Putamen (tissue), 1 donor: ENCODE measurements around the gene MAPK6.
A peak's percentile ranks its signal among the peaks of the same experiment; 100 is the strongest.
"Not testable (repeated sequence)": the region's sequence is repeated elsewhere in the genome, so short reads cannot be mapped to it uniquely, and the experiment has no call there.

ENCODE experiments used
- DNase-seq: peaks from one replicate; pipeline ENCODE4 v3.0.0-alpha.2; 2016; ENCODE audit warnings: low spot score

The MAPK6 gene

DNA sequence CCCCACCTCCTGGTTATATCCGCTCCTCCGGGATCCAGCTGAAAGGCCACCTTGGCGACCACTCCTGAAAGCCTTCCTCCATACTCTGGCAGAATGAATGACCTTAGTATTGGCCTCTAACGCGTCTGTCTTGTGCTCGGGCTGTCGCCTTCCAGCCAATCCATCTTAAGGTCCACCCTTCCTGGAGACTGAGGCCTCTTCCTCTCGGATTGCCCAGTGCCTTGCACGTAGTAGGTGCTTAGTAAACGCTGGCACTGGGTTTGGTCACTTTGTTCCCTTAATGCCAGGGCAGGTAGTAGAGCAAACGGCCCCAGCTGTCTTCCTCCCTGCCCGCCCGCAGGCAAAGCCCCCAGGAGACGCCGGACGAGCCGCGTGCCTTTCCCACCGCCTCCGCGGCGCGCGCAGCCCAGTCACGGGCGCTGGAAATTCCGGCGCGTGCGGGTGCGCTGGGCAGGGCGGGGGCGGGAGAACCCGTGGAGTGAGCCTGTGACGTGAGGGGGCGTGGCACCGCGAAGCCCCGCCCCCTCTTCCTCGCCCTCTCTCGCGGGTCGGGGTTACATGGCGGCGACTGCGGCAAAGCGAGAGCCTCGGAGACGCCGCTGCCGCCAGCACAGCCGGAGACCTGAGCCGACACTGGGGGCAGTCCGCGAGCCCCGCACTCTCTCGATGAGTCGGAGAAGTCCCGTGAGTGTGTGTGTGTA, at the start of gene MAPK6:
Gene MAPK6, plus strand, starts transcription at position 527 of the 701 bp plus-strand sequence. CDS start 27,242 bp downstream, outside the sequence.
- DNase-seq = peak; percentile 93

- DNase-seq = no peak
Observed at GRCh38 chr15:51969728-51970127, 49.3 kb upstream of the MAPK6 start.

GRCh38 chr15:51970132-51970817, 48.7 kb upstream of the MAPK6 start:
- DNase-seq = no peak

DNA sequence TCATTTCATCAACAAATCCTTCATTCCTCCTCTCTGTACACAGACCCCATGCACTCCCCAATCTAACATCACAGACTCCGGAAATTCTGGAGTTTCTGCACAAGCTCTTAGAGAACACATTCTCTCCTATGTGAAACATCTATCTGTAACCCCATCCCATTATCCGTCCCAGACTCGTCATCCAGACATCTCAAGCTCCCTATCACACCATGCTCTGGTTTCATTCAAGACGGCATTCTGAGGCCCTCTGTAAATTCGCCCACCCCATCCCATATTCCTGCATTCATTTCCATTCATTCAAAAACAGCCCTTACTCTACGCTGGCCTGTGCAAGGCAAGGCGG, 48.0 kb upstream of the MAPK6 start:
- DNase-seq = no peak

- DNase-seq = peak; percentile 94
Observed at GRCh38 chr15:51971375-51972133, 47.5 kb upstream of the MAPK6 start, which contains the start of gene LEO1. Gene LEO1, minus strand, starts transcription at chr15:51971778. Its CDS starts 33 bp downstream, at chr15:51971745.

DNA sequence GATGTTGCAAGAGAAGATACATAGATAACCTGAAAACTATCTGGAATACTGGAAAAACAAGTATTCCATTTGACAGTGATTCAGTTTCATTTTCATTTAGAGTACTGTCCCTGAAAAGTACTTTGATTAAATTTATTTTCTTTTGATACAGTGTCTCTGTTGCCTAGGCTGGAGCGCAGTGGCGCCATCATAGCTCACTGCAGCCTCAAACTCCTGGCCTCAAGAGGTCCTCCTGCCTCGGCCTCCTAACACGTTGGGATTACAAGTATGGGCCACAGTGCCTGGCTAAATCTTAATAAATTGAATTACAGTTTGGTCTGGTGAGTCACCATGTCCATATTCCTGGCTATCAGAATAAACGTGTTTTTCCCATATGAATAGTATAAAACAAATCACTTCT, 45.8 kb upstream of the MAPK6 start:
- DNase-seq = no peak

DNA sequence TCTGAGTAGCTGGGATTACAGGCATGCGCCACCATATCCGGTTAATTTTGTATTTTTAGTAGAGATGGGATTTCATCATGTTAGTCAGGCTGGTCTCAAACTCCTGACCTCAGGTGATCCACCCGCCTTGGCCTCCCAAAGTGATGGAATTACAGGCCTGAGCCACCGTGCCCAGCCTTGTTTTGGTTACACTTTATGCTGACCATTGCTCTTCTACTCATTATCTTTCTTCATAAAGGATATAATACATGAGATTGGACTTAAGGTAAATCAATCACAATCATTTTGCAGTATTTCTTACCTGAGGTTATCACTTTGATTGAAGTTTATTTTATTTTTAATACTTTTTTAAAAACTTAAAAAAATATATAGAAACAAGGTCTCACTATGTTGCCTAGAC, 45.2 kb upstream of the MAPK6 start:
- DNase-seq = no peak

GRCh38 chr15:51982013-51982769, 36.8 kb upstream of the MAPK6 start:
- peak; percentile 67 for DNase-seq

GRCh38 chr15:51982770-51983103, 36.3 kb upstream of the MAPK6 start:
- no peak for DNase-seq

- DNase-seq = no peak
Observed at GRCh38 chr15:51991141-51991540, 27.9 kb upstream of the MAPK6 start.

DNA sequence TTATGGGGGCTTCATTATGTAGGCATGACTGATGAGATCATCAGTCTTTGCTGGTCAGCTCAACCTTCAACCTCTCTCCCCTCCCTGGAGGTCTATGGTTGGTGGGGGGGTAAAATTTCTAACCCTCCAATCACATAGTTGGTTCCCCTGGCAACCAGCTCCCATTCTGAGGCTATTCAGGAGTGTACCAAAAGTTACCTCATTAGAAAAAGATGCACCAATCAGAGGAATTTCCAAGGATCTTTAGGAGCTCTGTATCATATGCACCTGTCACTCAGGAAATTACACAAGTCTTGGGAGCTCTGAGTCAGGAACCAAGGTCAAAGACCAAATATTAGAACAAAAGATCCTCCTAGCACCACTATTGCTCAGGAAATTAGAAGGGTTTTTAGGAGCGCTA, 26.1 kb upstream of the MAPK6 start:
- DNase-seq = no peak

GRCh38 chr15:52002351-52002750, 16.7 kb upstream of the MAPK6 start:
- DNase-seq = no peak

DNA sequence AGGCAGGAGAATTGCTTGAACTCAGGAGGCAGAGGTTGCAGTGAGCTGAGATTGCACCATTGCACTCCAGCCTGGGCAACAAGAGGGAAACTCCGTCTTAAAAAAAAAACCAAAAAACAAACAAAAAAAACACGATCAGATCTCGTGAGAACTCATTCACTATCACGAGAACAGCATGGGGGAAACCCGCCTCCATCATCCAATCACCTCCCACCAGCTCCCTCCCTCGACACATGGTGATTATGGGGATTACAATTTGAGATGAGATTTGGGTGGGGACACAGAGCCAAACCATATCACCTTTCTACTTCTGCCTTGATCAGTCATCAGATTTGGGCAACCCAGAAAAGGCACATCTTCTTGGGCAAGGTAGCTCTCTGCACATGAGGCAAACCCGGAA, 15.9 kb upstream of the MAPK6 start:
- not testable (repeated sequence) for DNase-seq

DNA sequence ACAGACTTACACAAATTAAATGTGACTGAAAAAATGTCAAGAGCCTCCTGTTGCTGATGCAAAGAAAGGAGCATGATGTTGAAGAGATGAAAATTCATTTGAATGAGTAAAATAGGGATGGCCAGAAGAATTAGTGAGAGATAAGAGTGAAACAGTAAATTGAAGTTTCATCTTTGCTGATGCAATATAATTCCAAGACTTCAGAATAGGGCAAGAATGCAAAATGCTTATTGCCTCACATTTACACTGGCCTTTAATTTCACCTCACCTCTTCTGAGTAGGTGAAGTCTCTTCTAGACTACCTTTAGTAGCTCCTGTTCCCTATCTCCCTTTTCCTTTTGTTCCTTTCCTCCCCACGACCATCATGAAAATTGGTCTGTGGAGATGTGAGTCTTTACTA, 15.3 kb upstream of the MAPK6 start:
- no peak for DNase-seq

- DNase-seq = no peak
Observed at GRCh38 chr15:52004806-52005205, 14.2 kb upstream of the MAPK6 start.

- no peak for DNase-seq
Observed at GRCh38 chr15:52005748-52006701, 13.0 kb upstream of the MAPK6 start.

DNA sequence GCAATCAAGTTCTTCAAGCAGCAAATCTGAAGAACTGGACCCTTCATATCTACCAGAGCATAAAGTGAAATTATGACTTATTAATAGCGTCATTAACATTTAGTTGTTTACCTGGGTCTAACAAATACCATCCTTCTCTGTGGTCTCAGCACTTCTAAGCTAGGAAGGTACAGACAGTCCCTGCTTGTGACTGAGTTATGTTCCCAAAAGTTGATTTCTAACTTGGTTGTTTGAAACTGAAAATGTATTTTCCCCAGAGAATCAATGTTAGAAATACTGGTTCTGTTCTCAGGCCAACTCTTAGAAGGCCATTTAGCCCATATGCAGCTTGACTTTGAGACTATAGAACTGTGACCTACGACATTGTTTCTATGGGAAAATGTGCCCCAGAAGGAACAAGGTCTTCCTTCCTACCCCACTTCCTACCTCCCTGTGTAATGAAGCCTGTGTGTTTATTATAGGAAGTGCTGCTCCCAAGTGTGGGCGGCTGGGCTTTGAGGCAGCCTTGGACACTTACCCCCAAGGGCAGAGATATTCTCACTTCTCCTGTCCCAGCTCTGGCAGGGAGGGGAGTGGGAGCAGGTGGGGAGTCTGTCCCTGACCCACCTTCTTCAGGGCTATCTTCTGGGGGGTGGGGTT, 12.2 kb upstream of the MAPK6 start:
- no peak for DNase-seq

GRCh38 chr15:52008359-52008697, 10.7 kb upstream of the MAPK6 start:
- no peak for DNase-seq

- DNase-seq = no peak
Observed at GRCh38 chr15:52008698-52009434, 10.2 kb upstream of the MAPK6 start.
